K562 (cell line): ENCODE measurements around the gene ENC1. TPM values are rescaled to one million over a fixed set of nuclear protein-coding genes. Genes with fewer than 3 reads are reported as not detected.

ENCODE experiments used
- ATAC-seq: fragments of 200-7000 bp; cut with Tn5 transposase; 3 replicates; pipeline ENCODE4 v1.9.1; 2020; ENCODE audit warnings: moderate library complexity
- BruUV-seq: library from RNA; stranded (reverse); fragments of 400-500 nt; replicated peaks from 2 replicates; lab custom pipeline; 2021; lab: Mats Ljungman, UMichigan
- CTCF ChIA-PET: fragments of 300-600 bp; formaldehyde crosslinking; extraction: SDS; loops from one replicate; lab custom pipeline; 2021; ENCODE audit warnings: low intra/inter-chr PET ratio; lab: Yijun Ruan, JAX
- POLR2A ChIA-PET: fragments of 300-600, 350-650 bp; sonication (Branson Sonifier 250); formaldehyde crosslinking; extraction: SDS; loops from one replicate; lab custom pipeline; 2021; ENCODE audit warnings: antibody characterized with exemption, inconsistent platforms; lab: Yijun Ruan, JAX
- DNase-seq, 4 experiments: peaks; one replicate each; pipeline versions ENCODE4 v3.0.0 to v3.0.0-alpha.2; 2011 to 2018; ENCODE audit warnings: low spot score in 3 of 4, mixed read lengths in 3 of 4; ENCODE audit errors: extremely low read depth in 1 of 4
- FAIRE-seq: peaks from 2 replicates; lab custom pipeline; 2011; peaks lifted over from hg19 to GRCh38; lab: Jason Lieb, UNC
- H2AFZ ChIP-seq: 2 replicates; pipeline ENCODE4 v1.6.0; 2011; ENCODE audit warnings: low read depth, low read length, control low read depth, inconsistent platforms
- H3K27ac ChIP-seq: fragments of 200-600 bp; 3 replicates; pipeline ENCODE4 v1.8.0; 2011; ENCODE audit warnings: low read depth, mild to moderate bottlenecking, control low read depth, inconsistent platforms, low read length, moderate library complexity, mixed read lengths; ENCODE audit errors: extremely low read depth
- H3K27me3 ChIP-seq, 2 experiments: fragments of 300-600 bp in 1 of 2; 2 replicates in 1 of 2; 3 replicates in 1 of 2; pipeline versions ENCODE4 v1.6.0 to v1.8.0; 2011; ENCODE audit warnings: inconsistent platforms in 2 of 2, low read length in 2 of 2, mild to moderate bottlenecking in 1 of 2, mixed read lengths in 1 of 2, moderate library complexity in 1 of 2; ENCODE audit not compliant: control insufficient read depth in 2 of 2, insufficient read depth in 2 of 2
- H3K36me3 ChIP-seq: fragments of 300-600 bp; 3 replicates; pipeline ENCODE4 v1.8.0; 2011; ENCODE audit warnings: mild to moderate bottlenecking, low read length, inconsistent platforms; ENCODE audit not compliant: control insufficient read depth, insufficient read depth
- H3K4me1 ChIP-seq, 2 experiments: fragments of 200-600 bp in 1 of 2; replicated peaks in 1 of 2; 2 replicates in 1 of 2; 3 replicates in 1 of 2; pipeline versions ENCODE4 v1.5.1 to v1.8.0; 2011; ENCODE audit warnings: inconsistent platforms in 2 of 2, low read length in 2 of 2, mild to moderate bottlenecking in 1 of 2, mixed read lengths in 1 of 2, moderate library complexity in 1 of 2; ENCODE audit not compliant: control insufficient read depth in 2 of 2, insufficient read depth in 2 of 2
- H3K4me2 ChIP-seq: 2 replicates; pipeline ENCODE4 v1.6.1; 2011; ENCODE audit warnings: low read length, control low read depth, inconsistent platforms, mixed read lengths; ENCODE audit not compliant: insufficient read depth
- H3K4me3 ChIP-seq: fragments of 200-600 bp; sonication (generic), shearing (Covaris generic); 2 replicates; pipeline ENCODE4 v1.5.1; 2016; ENCODE audit warnings: control low read depth, inconsistent platforms
- H3K79me2 ChIP-seq: fragments of 200-600 bp; 3 replicates; pipeline ENCODE4 v1.8.0; 2011; ENCODE audit warnings: low read length, inconsistent platforms; ENCODE audit not compliant: control insufficient read depth, insufficient read depth
- H3K9ac ChIP-seq, 2 experiments: 2 replicates each; pipeline versions ENCODE4 v1.6.0 to v1.6.1; 2011; ENCODE audit warnings: low read depth in 2 of 2, low read length in 2 of 2, control low read depth in 1 of 2, inconsistent platforms in 1 of 2, mild to moderate bottlenecking in 1 of 2, mixed read lengths in 1 of 2; ENCODE audit not compliant: insufficient read depth in 1 of 2
- H3K9me1 ChIP-seq: one replicate; pipeline ENCODE4 v1.6.0; 2011; ENCODE audit warnings: inconsistent platforms, mild to moderate bottlenecking, low read length, moderate library complexity; ENCODE audit not compliant: control insufficient read depth, insufficient read depth
- H3K9me3 ChIP-seq: replicated peaks from 2 replicates; pipeline ENCODE4 v1.5.1; 2011; ENCODE audit warnings: low read depth, low read length, inconsistent platforms; ENCODE audit not compliant: control insufficient read depth, insufficient read depth
- H4K20me1 ChIP-seq: replicated peaks from 2 replicates; pipeline ENCODE4 v1.6.1; 2011; ENCODE audit warnings: low read length, inconsistent platforms, mixed read lengths; ENCODE audit not compliant: control insufficient read depth, insufficient read depth
- MYNN ChIP-seq, 2 experiments: sonication (generic); formaldehyde crosslinking in 1 of 2; IDR thresholded peaks; 2 replicates each; pipeline versions ENCODE4 v1.5.0 to v1.6.1; 2016 to 2020; ENCODE audit warnings: antibody characterized with exemption in 1 of 2, missing genetic modification reagents in 1 of 2
- ZNF395 ChIP-seq: fragments of 200-800 bp; sonication (Bioruptor generic); IDR thresholded peaks from 2 replicates; pipeline ENCODE4 v1.6.1; 2017; ENCODE audit warnings: missing genetic modification characterization, missing compliant biosample characterization
- WGBS: fragments of 100-300 bp; shearing (Covaris generic); methylation state at CpG from one replicate; pipeline ENCODE4 v1.1.6; 2016; ENCODE audit warnings: low coverage, mixed read lengths; ENCODE audit not compliant: insufficient coverage; ENCODE audit errors: missing lambda C conversion rate; 5-methylcytosine and 5-hydroxymethylcytosine counted together
- in situ Hi-C: fragments of 300-500 bp; cut with MboI; formaldehyde crosslinking; loops from 4 replicates; pipeline ENCODE4 v1.15.0; 2018; ENCODE audit warnings: inconsistent platforms, mixed read lengths
- intact Hi-C: fragments of 100-400 bp; cut with micrococcal nuclease; formaldehyde crosslinking; loops from 2 replicates; pipeline ENCODE4 v1.14.2; 2022
- polyA plus RNA-seq, 8 experiments: library from polyadenylated mRNA; depleted of rRNA in 4 of 8; stranded (reverse) in 5 of 8; unstranded in 3 of 8; fragments of >200 nt; fragmentation: Nextera tagmentation in 2 of 8; fragmentation: Illumina TruSeq in 1 of 8; extraction: Ambion mirVana in 2 of 8; extraction: Trizol in 1 of 8; gene quantifications; 2 replicates each; pipeline versions ENCODE4 v1.2.1 to v1.2.3, GENCODE V29; 2011 to 2014; ENCODE audit warnings: inconsistent platforms in 1 of 8, missing spikeins in 1 of 8
- total RNA-seq, 7 experiments: library from RNA; depleted of rRNA in 6 of 7; stranded (reverse); fragments of >200 nt in 6 of 7; fragmentation: Illumina TruSeq in 2 of 7; extraction: Trizol in 2 of 7; gene quantifications; 2 replicates each; pipeline versions ENCODE4 v1.2.1 to v1.2.3, GENCODE V29; 2011 to 2021; ENCODE audit warnings: low replicate concordance in 1 of 7
- TF ChIP-seq, protein P1 (sequence below): sonication (generic); formaldehyde crosslinking; IDR thresholded peaks from 2 replicates; pipeline ENCODE4 v1.9.0; 2022; ENCODE audit warnings: mild to moderate bottlenecking, missing genetic modification reagents
- TF ChIP-seq, protein P2 (sequence below): fragments of 450-650 bp; IDR thresholded peaks from 2 replicates; pipeline ENCODE4 v1.6.1; 2016; ENCODE audit warnings: mild to moderate bottlenecking, moderate library complexity

The ENC1 gene
- total and polyA plus RNA-seq, 9 of the 15 experiments (the other 6 are each of a cell fraction or from before 2014, with no cell fraction given) = 0.17 to 3.2 (median 0.97) TPM

DNA sequence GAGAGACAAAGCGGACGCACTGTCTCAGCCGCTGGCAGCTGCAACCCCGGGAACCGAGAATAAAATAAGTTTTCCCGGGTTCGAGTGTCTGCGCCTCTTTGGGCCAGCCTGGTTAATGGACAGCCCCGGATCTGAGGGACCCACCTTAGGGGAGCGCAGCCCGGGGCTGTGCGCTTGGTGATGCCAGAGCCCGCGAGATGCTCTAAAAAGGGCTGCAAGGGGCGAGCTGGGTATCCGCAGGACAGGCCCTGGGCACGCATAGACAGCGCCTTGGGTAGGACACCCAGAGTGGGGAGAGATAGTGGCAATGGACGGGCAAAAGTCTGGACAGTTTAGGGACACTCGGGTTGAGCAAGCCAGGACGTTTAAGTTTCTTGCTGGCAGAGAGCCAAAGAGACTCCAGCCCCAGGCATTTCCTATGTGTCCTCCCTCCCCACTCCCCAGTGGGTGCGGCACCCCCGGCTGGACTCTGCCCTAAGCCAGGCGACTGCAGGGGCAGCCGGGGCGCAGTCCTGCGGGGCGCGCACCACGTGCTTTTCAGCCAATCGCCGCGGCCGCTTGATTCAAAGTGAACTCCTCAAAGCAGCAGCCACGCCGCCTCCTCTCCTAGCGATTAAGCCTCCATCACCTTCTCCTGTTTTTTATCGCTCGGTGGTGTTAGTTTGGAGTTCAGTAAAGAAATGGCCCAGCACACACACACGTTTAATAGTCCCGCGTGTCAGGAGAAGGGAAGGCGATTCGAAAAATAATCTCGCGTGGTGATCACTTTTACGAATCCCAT lies 616 bp upstream of the ENC1 start:
- Histone ChIP-seq H3K4me3 (peak overlapping the region; percentile 36), H2AFZ (peak overlapping the region; percentile 65; the same call in 1 of the 2 replicates), H3K79me2 (no peaks in the 10 kb centered on the region), H3K27me3 (peaks cover 15 to 42% of the 10 kb centered on the region in 2 experiments; a peak in 4 of 5 replicates), H3K36me3 (no peaks in the 10 kb centered on the region), H3K9ac (0 out of 4 replicates have a peak overlapping the region, but pooled peaks of 1 of the 2 experiments have one; percentile 50), H3K9me1 (no peaks in the 10 kb centered on the region), H3K4me2 (peak overlapping the region; percentile 59), H4K20me1 (no peaks in the 10 kb centered on the region), H3K9me3 (no peaks in the 10 kb centered on the region), H3K4me1 (peaks cover 9 to 19% of the 10 kb centered on the region in 2 experiments; a peak in 3 of 5 replicates), H3K27ac (no peak overlapping the region; the same call in 2 of the 3 replicates)
- FAIRE-seq (no peak), DNase-seq (peak; percentile 28 to 51 (median 47)), ATAC-seq (peak; percentile 13)
- intact Hi-C loops (loop anchor here (5.0 kb wide), 2 partner anchors 249 to 429 kb away; no protein-coding TSS in a partner anchor), in situ Hi-C loops (loop anchor here (25.0 kb wide), 1 partner anchor 604 kb away; no protein-coding TSS in a partner anchor)
- CTCF ChIA-PET = interaction anchor here (1.1 kb wide), 1 partner anchor 739 kb away, joined by 3 read pairs; no protein-coding TSS in a partner anchor
- POLR2A ChIA-PET = interaction anchor here (0.6 to 1.9 kb wide), 7 partner anchors 14 to 566 kb away, joined by 3 to 5 read pairs (median 3); no protein-coding TSS in a partner anchor
- no TSS peak for BruUV-seq
- 3% methylated on average over 44 of the region's 47 CpGs for WGBS
- TF ChIP-seq, protein P1, sequence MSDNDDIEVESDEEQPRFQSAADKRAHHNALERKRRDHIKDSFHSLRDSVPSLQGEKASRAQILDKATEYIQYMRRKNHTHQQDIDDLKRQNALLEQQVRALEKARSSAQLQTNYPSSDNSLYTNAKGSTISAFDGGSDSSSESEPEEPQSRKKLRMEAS (CRISPR knock-in tag) = peak; percentile 66
- TF ChIP-seq MYNN (IDR thresholded peaks at IDR 0.05) (0 out of 2 replicates have a peak, but pooled peaks have one; percentile 4), MYNN (CRISPR knock-in tag; IDR thresholded peaks at IDR 0.05) (no peak), ZNF395 (CRISPR knock-in tag) (0 out of 2 replicates have a peak, but pooled peaks have one; percentile 43)
- TF ChIP-seq, protein P2, sequence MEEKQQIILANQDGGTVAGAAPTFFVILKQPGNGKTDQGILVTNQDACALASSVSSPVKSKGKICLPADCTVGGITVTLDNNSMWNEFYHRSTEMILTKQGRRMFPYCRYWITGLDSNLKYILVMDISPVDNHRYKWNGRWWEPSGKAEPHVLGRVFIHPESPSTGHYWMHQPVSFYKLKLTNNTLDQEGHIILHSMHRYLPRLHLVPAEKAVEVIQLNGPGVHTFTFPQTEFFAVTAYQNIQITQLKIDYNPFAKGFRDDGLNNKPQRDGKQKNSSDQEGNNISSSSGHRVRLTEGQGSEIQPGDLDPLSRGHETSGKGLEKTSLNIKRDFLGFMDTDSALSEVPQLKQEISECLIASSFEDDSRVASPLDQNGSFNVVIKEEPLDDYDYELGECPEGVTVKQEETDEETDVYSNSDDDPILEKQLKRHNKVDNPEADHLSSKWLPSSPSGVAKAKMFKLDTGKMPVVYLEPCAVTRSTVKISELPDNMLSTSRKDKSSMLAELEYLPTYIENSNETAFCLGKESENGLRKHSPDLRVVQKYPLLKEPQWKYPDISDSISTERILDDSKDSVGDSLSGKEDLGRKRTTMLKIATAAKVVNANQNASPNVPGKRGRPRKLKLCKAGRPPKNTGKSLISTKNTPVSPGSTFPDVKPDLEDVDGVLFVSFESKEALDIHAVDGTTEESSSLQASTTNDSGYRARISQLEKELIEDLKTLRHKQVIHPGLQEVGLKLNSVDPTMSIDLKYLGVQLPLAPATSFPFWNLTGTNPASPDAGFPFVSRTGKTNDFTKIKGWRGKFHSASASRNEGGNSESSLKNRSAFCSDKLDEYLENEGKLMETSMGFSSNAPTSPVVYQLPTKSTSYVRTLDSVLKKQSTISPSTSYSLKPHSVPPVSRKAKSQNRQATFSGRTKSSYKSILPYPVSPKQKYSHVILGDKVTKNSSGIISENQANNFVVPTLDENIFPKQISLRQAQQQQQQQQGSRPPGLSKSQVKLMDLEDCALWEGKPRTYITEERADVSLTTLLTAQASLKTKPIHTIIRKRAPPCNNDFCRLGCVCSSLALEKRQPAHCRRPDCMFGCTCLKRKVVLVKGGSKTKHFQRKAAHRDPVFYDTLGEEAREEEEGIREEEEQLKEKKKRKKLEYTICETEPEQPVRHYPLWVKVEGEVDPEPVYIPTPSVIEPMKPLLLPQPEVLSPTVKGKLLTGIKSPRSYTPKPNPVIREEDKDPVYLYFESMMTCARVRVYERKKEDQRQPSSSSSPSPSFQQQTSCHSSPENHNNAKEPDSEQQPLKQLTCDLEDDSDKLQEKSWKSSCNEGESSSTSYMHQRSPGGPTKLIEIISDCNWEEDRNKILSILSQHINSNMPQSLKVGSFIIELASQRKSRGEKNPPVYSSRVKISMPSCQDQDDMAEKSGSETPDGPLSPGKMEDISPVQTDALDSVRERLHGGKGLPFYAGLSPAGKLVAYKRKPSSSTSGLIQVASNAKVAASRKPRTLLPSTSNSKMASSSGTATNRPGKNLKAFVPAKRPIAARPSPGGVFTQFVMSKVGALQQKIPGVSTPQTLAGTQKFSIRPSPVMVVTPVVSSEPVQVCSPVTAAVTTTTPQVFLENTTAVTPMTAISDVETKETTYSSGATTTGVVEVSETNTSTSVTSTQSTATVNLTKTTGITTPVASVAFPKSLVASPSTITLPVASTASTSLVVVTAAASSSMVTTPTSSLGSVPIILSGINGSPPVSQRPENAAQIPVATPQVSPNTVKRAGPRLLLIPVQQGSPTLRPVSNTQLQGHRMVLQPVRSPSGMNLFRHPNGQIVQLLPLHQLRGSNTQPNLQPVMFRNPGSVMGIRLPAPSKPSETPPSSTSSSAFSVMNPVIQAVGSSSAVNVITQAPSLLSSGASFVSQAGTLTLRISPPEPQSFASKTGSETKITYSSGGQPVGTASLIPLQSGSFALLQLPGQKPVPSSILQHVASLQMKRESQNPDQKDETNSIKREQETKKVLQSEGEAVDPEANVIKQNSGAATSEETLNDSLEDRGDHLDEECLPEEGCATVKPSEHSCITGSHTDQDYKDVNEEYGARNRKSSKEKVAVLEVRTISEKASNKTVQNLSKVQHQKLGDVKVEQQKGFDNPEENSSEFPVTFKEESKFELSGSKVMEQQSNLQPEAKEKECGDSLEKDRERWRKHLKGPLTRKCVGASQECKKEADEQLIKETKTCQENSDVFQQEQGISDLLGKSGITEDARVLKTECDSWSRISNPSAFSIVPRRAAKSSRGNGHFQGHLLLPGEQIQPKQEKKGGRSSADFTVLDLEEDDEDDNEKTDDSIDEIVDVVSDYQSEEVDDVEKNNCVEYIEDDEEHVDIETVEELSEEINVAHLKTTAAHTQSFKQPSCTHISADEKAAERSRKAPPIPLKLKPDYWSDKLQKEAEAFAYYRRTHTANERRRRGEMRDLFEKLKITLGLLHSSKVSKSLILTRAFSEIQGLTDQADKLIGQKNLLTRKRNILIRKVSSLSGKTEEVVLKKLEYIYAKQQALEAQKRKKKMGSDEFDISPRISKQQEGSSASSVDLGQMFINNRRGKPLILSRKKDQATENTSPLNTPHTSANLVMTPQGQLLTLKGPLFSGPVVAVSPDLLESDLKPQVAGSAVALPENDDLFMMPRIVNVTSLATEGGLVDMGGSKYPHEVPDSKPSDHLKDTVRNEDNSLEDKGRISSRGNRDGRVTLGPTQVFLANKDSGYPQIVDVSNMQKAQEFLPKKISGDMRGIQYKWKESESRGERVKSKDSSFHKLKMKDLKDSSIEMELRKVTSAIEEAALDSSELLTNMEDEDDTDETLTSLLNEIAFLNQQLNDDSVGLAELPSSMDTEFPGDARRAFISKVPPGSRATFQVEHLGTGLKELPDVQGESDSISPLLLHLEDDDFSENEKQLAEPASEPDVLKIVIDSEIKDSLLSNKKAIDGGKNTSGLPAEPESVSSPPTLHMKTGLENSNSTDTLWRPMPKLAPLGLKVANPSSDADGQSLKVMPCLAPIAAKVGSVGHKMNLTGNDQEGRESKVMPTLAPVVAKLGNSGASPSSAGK = peak; percentile 33; the same call in 1 of the 2 replicates
